Body of pancreas (tissue), 4 donors: Measurements from ENCODE around the gene MYLK.

ENCODE experiments used
- CTCF ChIP-seq, 7 experiments: fragments of 450-650 bp in 4 of 7; fragments of 200-600 bp in 3 of 7; sonication (generic) in 3 of 7; IDR thresholded peaks; one replicate each; pipeline ENCODE4 v1.5.1; 2016 to 2019; ENCODE audit warnings: antibody characterized with exemption in 7 of 7
- POLR2A ChIP-seq, 3 donors: fragments of 450-650 bp; IDR thresholded peaks; one replicate each; pipeline ENCODE4 v1.6.1; 2016; ENCODE audit warnings: antibody characterized with exemption in 3 of 3, mild to moderate bottlenecking in 2 of 3

GRCh38 chr3:123872621-123873020 lies 11.5 kb downstream of the MYLK start:
- no peak for TF ChIP-seq CTCF (IDR thresholded peaks at IDR 0.05)
- TF ChIP-seq POLR2A (IDR thresholded peaks at IDR 0.05) = no peak
